ENCODE measurements around the gene GNAQ.
"Not testable (repeated sequence)": the region's sequence is repeated elsewhere in the genome, so short reads cannot be mapped to it uniquely, and the experiment has no call there.

GNAQ gene

GRCh38 chr9:78062710-78063109, 31.1 kb upstream of the GNAQ start:
- no peak for TF ChIP-seq CTCF (IDR thresholded peaks at IDR 0.05; ENCODE audit: low read length, missing control alignments)
- no peak for DNase-seq (ENCODE audit: low read depth)
- no peak overlapping the region for H3K4me3 ChIP-seq (replicated peaks; ENCODE audit: low read depth, low read length)

GRCh38 chr9:78054218-78054617, 22.6 kb upstream of the GNAQ start:
- H3K4me3 ChIP-seq (replicated peaks; ENCODE audit: low read depth, low read length): not testable (repeated sequence)

GRCh38 chr9:78053627-78054026, 22.0 kb upstream of the GNAQ start:
- H3K4me3 ChIP-seq (replicated peaks; ENCODE audit: low read depth, low read length): no peak overlapping the region
- no peak for DNase-seq (ENCODE audit: low read depth)
- no peak for TF ChIP-seq CTCF (IDR thresholded peaks at IDR 0.05; ENCODE audit: low read length, missing control alignments)

More at GRCh38 chr9:78054218-78054617, 22.6 kb upstream of the GNAQ start:
- not testable (repeated sequence) for DNase-seq (ENCODE audit: low read depth)

- DNase-seq (ENCODE audit: low read depth): no peak
- TF ChIP-seq CTCF (IDR thresholded peaks at IDR 0.05; ENCODE audit: low read length, missing control alignments): no peak
- H3K4me3 ChIP-seq (replicated peaks; ENCODE audit: low read depth, low read length): no peak overlapping the region
Observed at GRCh38 chr9:78050421-78050820, 18.8 kb upstream of the GNAQ start.

- DNase-seq (ENCODE audit: low read depth): no peak
- H3K4me3 ChIP-seq (replicated peaks; ENCODE audit: low read depth, low read length): no peak overlapping the region
- no peak for TF ChIP-seq CTCF (IDR thresholded peaks at IDR 0.05; ENCODE audit: low read length, missing control alignments)
Observed at GRCh38 chr9:78049484-78049883, 17.9 kb upstream of the GNAQ start.

GRCh38 chr9:78047106-78047505, 15.5 kb upstream of the GNAQ start:
- no peak for TF ChIP-seq CTCF (IDR thresholded peaks at IDR 0.05; ENCODE audit: low read length, missing control alignments)
- DNase-seq (ENCODE audit: low read depth): no peak
- H3K4me3 ChIP-seq (replicated peaks; ENCODE audit: low read depth, low read length): no peak overlapping the region

GRCh38 chr9:78046112-78046511, 14.5 kb upstream of the GNAQ start:
- no peak overlapping the region for H3K4me3 ChIP-seq (replicated peaks; ENCODE audit: low read depth, low read length)
- TF ChIP-seq CTCF (IDR thresholded peaks at IDR 0.05; ENCODE audit: low read length, missing control alignments): no peak
- DNase-seq (ENCODE audit: low read depth): no peak

GRCh38 chr9:78044886-78045285, 13.3 kb upstream of the GNAQ start:
- no peak for DNase-seq (ENCODE audit: low read depth)
- no peak for TF ChIP-seq CTCF (IDR thresholded peaks at IDR 0.05; ENCODE audit: low read length, missing control alignments)
- no peak overlapping the region for H3K4me3 ChIP-seq (replicated peaks; ENCODE audit: low read depth, low read length)
